HEK293T (cell line): ENCODE measurements around the gene DCUN1D2.

ENCODE experiments used
- SP1 ChIP-seq: fragments of 450-650 bp; IDR thresholded peaks from 2 replicates; pipeline ENCODE4 v1.6.1; 2017
- TARDBP ChIP-seq: fragments of 450-650 bp; IDR thresholded peaks from 2 replicates; pipeline ENCODE4 v1.6.1; 2016
- ZNF384 ChIP-seq: fragments of 450-650 bp; IDR thresholded peaks from 2 replicates; pipeline ENCODE4 v1.6.1; 2016

GRCh38 chr13:113528101-113528812 lies 37.7 kb upstream of the DCUN1D2 start:
- TF ChIP-seq SP1 (no peak), ZNF384 (no peak), TARDBP (no peak)
